Measurements from ENCODE around the gene TNFAIP2.
"Not testable (repeated sequence)": the region's sequence is repeated elsewhere in the genome, so short reads cannot be mapped to it uniquely, and the experiment has no call there.

Gene TNFAIP2

GRCh38 chr14:103107941-103108748, 15.1 kb upstream of the TNFAIP2 start:
- DNase-seq: no peak

- no peak for DNase-seq
Measured at GRCh38 chr14:103108749-103109207, 14.5 kb upstream of the TNFAIP2 start.

- no peak for DNase-seq
Measured at GRCh38 chr14:103109535-103110441, 13.5 kb upstream of the TNFAIP2 start.

GRCh38 chr14:103110681-103111231, 12.5 kb upstream of the TNFAIP2 start:
- no peak for DNase-seq

- no peak for DNase-seq
Measured at GRCh38 chr14:103111232-103111868, 11.9 kb upstream of the TNFAIP2 start.

GRCh38 chr14:103112400-103113243, 10.6 kb upstream of the TNFAIP2 start:
- no peak for DNase-seq

- no peak for DNase-seq
Measured at GRCh38 chr14:103113303-103113702, 10.0 kb upstream of the TNFAIP2 start.

- no peak for DNase-seq
Measured at GRCh38 chr14:103113774-103114173, 9.5 kb upstream of the TNFAIP2 start.

- DNase-seq: not testable (repeated sequence)
Measured at GRCh38 chr14:103115086-103115679, 8.1 kb upstream of the TNFAIP2 start.

GRCh38 chr14:103115845-103116572, 7.3 kb upstream of the TNFAIP2 start:
- DNase-seq: no peak

GRCh38 chr14:103116636-103117035, 6.6 kb upstream of the TNFAIP2 start:
- DNase-seq: no peak

GRCh38 chr14:103117499-103117898, 5.8 kb upstream of the TNFAIP2 start:
- DNase-seq: not testable (repeated sequence)

- DNase-seq: no peak
Measured at GRCh38 chr14:103118018-103118662, 5.1 kb upstream of the TNFAIP2 start.

- DNase-seq: no peak
Measured at GRCh38 chr14:103118663-103119404, 4.4 kb upstream of the TNFAIP2 start.

- not testable (repeated sequence) for DNase-seq
Measured at GRCh38 chr14:103119527-103119926, 3.7 kb upstream of the TNFAIP2 start.

- DNase-seq: no peak
Measured at GRCh38 chr14:103121121-103121845, 2.0 kb upstream of the TNFAIP2 start.

- DNase-seq: no peak
Measured at GRCh38 chr14:103121846-103122584, 1.2 kb upstream of the TNFAIP2 start.

- no peak for DNase-seq
Measured at GRCh38 chr14:103122585-103122946, 695 bp upstream of the TNFAIP2 start.

All from activated gamma-delta T cell treated with Interleukin-2 at 50 U/mL for 16 hours (primary cell).